Erythroblast (primary cell): Measurements from ENCODE around the gene KIAA1671.

ENCODE experiments used
- DNase-seq, 2 experiments: peaks; one replicate each; lab custom pipeline; 2025; lab: John Stamatoyannopoulos, UW
- GATA1 ChIP-seq: IDR thresholded peaks from 2 replicates; pipeline ENCODE4 v1.6.1; 2011; ENCODE audit warnings: low read depth, mild to moderate bottlenecking, control low read depth, low read length, moderate library complexity
- POLR2A ChIP-seq: IDR thresholded peaks from 2 replicates; pipeline ENCODE4 v1.6.1; 2011; ENCODE audit warnings: mild to moderate bottlenecking, low read length

KIAA1671 gene

GRCh38 chr22:25070956-25071355 lies 118.4 kb downstream of the KIAA1671 start:
- TF ChIP-seq GATA1, result no peak
- no peak for TF ChIP-seq POLR2A
- no peak for DNase-seq

DNA sequence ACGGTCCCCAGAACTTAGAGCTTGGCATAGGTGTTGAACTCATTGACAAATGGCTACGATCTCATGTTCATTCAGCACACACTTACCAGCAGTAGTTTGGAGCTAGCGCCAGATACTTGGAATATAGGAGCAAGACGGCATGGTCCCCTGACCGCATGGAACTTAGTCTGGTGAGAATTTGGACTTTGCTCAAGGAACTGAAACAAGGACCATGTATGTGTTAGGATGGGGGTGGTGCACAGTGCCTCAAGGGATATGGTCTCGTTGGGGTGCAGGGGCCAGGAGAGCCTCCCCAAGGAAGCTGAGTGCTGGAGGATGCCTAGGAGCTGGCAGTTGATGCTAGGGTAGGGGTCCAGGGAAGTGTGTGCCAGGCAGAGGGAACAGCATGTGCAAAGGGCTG lies 119.2 kb downstream of the KIAA1671 start:
- DNase-seq, result no peak
- no peak for TF ChIP-seq GATA1
- no peak for TF ChIP-seq POLR2A

GRCh38 chr22:25072406-25072805 lies 119.9 kb downstream of the KIAA1671 start:
- TF ChIP-seq GATA1 (no peak), POLR2A (no peak)
- DNase-seq, result no peak

- TF ChIP-seq GATA1, result no peak
- no peak for TF ChIP-seq POLR2A
- peak; percentile 48 to 88 for DNase-seq
Measured at GRCh38 chr22:25076336-25076735, 123.8 kb downstream of the KIAA1671 start.

DNA sequence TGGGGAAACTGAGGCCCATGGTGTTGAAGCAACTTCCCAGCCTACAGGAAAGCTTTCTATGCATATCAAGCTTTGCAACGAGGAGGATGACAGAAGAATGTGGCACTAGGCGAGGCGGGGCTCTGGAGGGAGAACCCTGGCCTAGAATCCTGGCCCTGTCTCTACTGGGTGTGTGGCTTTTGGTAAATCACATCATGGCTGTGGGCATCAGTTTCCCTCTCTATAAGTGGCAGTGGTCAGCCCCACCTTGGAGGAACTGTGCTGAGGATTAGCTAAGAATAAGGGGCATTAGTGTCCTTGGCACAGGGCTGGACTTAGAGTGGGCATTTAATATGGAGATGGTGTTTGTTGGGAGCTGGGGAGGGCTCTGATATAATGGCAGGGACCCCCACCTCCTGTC lies 124.5 kb downstream of the KIAA1671 start:
- DNase-seq, result no peak
- no peak for TF ChIP-seq GATA1
- TF ChIP-seq POLR2A, result no peak

DNA sequence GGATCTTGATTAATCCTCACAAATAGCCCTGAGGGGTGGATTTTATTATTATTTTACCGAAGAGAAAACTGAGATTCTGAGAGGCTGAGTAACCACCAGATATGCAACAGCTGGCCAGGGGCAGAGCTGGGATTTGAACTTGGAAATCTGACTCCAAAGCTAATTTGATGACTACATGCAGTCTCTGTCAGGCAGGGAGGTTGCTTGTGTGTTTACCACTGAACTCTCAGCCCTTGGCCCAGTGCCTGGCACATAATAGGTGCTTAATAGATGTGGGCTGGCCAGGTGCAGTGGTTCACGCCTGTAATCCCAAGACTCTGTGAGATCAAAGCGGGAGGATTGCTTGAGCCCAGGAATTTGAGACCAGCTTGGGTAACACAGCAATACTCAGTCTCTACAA lies 125.4 kb downstream of the KIAA1671 start:
- TF ChIP-seq POLR2A (no peak), GATA1 (no peak)
- DNase-seq, result no peak

DNA sequence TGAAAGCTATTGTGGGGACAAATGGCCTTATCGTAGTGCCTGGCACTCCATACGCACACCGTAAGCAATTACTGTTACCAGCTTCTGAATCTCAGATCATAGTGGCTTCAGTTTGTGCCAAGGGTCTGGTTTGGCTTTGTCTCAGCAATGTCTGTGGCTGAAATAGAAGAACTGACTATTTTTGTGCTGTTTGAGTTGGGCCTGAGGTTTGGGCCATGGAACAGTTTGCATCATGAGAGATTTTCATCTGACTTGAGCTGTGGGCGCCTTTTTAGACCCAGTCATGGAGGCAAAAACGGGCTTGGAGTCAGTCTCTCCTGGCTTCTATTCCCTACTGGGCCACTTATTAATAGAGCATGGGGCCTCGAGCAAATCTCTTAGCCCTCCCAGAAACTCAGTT lies 126.1 kb downstream of the KIAA1671 start:
- TF ChIP-seq POLR2A (no peak), GATA1 (no peak)

GRCh38 chr22:25080855-25081254 lies 128.3 kb downstream of the KIAA1671 start:
- no peak for TF ChIP-seq POLR2A
- no peak for TF ChIP-seq GATA1
- no peak for DNase-seq

More for the DNA sequence above, 126.1 kb downstream of the KIAA1671 start:
- no peak for DNase-seq

- TF ChIP-seq POLR2A, result no peak
- TF ChIP-seq GATA1, result no peak
- peak; percentile 53 to 57 for DNase-seq
Measured at GRCh38 chr22:25081409-25081824, 128.9 kb downstream of the KIAA1671 start.

DNA sequence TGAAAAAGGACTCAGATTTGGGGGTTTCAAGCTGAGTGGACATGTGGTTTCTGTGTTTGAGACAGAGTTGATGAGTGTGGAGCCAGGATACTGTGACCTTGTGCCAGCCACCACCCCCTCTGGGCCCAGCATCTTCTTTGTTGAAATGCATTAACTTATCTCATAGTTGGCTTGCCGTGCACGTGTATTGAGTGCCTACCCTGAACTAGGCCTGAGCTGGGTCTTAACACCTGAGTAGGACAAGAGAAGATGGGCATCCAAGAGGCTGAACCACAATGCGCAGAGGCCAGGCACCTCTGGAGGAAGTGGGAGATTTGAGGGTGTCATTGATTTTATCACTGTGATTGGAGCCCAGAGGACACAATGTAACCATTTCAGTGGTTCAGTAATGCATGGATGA lies 129.6 kb downstream of the KIAA1671 start:
- DNase-seq, result no peak

GRCh38 chr22:25083056-25083806 lies 130.7 kb downstream of the KIAA1671 start:
- DNase-seq, result peak in 1 of 2 experiments; percentile 12
- TF ChIP-seq POLR2A, result no peak

More for the DNA sequence above, 129.6 kb downstream of the KIAA1671 start:
- no peak for TF ChIP-seq POLR2A
- TF ChIP-seq GATA1, result no peak

DNA sequence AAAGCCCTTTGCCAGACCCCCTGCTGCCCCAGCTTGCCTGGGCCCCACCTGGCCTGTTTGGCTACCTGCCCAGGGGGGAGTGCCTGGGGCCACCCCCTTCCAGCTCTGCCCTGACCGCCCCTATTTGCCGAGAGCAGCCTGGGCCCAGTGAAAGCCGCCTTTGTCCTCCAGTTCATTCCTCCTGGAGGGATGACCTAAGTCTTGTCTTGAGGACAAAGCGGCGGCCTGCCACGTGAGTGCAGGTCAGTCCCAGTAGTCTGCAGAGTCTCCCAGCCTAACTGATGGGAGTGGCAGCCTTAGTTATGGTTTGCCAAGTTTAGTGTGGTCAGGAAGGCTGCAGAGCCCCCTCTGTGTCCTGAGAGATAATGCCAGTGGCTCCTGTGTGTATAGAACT lies 131.3 kb downstream of the KIAA1671 start:
- TF ChIP-seq POLR2A (no peak), GATA1 (no peak)
- DNase-seq, result peak in 1 of 2 experiments; percentile 14

DNA sequence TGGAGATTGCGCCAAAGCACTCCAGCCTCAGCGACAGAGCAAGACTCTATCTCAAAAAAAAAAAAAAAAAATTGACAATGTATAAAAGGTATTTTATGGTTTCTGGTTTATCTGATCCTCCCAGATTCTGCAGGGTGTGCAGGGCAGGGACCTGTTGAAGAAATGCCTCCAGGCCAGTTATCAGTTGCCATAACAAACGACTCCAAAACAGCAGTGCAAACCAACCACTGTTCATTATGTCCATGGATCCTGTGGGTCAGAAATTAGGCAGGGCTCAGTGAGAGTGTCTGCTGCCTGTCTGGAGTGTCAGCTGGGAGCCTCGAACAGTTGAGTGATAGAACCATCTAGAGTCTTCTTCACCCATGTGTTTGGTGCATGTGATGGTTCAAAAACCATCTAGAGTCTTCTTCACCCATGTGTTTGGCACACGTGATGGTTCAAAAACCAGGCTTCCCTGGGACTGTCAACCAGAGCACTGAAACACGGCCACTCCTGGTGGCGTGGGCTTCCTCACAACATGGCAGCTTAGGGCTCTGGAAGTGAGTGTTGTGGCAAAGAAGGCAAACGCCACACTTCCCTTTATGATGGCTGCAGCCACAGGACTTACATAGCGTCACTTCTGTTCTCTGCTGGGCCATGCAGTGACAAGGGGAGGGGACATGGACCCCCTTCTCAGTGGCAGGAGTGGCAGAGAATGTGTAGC lies 132.0 kb downstream of the KIAA1671 start:
- TF ChIP-seq GATA1, result no peak
- TF ChIP-seq POLR2A, result no peak
- DNase-seq, result no peak

DNA sequence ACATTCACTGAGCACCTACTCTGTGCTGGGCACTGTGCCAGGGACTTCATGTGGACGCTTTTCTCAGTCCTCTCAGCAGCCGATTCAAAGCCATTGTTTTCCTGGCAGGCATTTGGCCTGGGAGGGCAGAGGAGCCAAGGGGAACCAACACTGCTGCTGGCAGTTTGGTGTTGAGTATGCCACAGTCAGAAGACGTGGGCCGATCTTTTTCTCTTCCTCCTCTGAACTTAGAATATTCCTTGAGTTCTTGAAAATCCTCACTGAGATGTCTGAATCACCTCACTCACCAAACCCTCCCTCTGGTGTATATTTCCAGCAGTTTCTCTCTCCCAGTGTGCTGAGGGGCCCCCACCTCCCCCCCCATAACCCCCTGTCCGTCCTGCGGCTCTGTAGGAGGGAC lies 132.6 kb downstream of the KIAA1671 start:
- DNase-seq, result no peak
- TF ChIP-seq POLR2A (no peak), GATA1 (no peak)
